Left lobe of liver (tissue), 2 donors: ENCODE data around the gene TGFBR1. TPM values are rescaled to one million over a fixed set of nuclear protein-coding genes. Genes with fewer than 3 reads are reported as not detected.

Experiments used
- ATAC-seq: fragments of 200-7000 bp; cut with Tn5 transposase; one replicate; pipeline ENCODE4 v1.9.1; 2020; ENCODE audit warnings: mild to moderate bottlenecking, moderate library complexity
- DNase-seq: peaks from one replicate; pipeline ENCODE4 v3.0.0-alpha.2; 2020; ENCODE audit warnings: low spot score
- total RNA-seq: library from RNA; stranded (reverse); gene quantifications from one replicate; pipeline ENCODE4 v1.2.1, GENCODE V29; 2021
- donor health status: DM: no; HTN: no; CAD: no; lungs with moderate emphysema.
- donor health status: DM: no; HTN: yes; CAD: no.

The TGFBR1 gene
- total RNA-seq, 1 donor from 2014 or later, result 13.5 TPM

DNA sequence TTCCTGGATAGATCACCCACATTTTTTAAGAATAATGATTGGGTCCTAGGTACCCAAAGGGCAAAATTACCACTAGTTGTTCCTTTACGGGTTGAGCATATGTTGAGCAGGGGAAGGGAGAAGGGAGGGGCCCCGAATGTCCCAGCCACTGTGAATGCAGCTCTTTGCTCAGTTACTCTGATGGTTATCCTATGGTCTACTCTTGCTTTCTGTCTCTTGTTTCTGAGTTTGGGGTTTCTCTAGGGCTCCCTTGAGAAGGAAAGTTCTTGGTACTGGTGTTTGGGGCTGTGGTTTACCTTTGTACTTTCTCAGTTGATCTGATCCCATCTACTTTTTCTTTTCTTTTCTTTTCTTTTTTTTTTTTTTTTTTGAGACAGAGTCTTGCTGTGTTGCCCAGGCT lies 61.2 kb downstream of the TGFBR1 start:
- ATAC-seq, result no peak
- DNase-seq, result no peak

DNA sequence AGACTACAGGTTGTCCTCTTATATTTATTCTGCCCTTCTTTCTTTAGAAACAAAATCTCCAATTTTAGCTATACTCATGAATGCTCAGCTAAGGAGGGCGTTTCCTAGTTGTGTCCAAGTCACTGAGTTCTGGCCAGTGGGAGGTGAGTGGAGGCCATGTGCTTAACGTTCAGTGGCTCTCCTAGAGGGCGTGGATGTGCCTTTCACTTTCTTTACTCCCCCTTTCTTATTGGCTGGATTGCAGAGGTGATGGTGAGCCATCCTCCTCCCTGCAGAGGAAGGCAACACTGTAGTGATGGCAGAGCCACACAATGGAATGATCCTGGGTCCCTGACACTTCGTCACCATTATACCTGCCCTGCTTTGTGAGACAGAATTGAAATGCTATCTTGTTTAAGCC lies 62.2 kb downstream of the TGFBR1 start:
- no peak for DNase-seq
- ATAC-seq, result no peak

DNA sequence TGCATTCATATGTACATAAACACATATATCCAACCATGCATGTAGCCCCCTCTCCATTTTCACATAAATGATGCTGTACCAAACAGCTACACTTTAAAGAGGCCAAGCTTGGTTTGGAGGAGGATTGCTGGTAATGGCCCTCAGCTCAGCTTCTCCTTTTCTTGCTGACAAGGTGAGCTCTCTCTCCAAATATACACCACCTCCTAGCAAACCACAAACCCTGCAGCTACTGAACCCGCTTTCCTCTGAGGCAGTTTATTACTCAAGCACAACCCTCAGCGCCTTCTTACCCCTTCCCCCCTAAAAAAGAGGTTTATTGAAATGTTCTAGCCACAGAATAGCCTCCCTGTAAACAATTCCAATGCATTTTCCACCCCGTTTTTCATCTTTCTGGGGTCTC lies 62.8 kb downstream of the TGFBR1 start:
- DNase-seq (no peak), ATAC-seq (no peak)

DNA sequence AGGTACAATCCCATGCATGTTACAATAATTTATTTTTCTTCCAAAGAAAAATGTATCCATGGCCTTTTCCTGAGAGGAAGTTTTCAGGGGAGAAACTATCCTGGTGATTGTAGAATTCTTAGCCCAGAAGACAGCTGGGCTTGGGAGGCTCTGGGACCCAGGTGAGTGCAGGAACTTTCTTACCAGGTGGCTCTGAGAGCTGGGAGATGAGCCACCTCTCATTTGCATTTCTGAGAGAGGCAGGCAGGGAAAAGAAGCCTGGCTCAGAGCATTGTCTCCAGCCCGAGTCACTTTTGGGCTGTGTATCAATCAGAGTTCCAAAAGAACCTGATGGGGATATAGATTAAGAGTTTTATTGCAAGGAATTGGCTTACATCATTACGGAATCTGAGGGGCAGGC lies 64.2 kb downstream of the TGFBR1 start:
- no peak for DNase-seq
- no peak for ATAC-seq

DNA sequence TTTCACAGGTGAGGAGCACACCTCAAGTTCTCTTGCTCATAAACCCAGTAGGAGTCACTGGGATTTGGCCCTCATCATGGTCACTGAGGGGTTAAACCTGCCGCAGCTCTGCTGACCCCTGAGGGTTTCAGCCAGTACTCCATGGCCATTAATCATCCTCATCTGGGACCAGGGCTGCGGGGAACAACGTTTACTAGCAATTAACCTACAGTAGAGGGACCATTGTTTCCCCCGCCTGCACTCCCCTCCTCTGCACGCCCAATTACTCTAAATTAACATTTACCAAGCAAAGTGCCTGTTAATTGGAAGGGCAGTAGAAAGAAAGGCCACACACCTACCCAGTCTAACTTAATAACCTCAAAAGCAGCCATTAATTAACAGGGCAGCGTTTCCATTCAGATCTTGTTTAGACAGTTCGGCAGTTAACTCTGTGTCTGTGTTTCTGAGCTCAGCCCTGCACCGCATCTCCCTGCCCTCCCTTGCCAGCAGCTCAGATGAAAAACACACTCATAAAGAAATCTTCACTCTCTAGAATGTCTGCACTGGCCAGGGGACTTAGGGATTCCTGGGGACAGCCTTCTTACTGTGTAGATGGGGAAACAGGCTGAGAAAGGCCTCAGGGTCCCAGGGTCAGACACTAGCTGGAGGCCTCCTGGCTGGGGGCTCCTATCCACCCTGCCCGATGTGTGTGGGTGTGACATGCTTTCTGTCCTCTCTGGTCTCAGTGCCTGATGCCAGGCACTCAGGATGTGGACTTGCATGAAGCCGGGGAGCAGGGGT lies 65.3 kb downstream of the TGFBR1 start:
- DNase-seq, result no peak
- no peak for ATAC-seq

DNA sequence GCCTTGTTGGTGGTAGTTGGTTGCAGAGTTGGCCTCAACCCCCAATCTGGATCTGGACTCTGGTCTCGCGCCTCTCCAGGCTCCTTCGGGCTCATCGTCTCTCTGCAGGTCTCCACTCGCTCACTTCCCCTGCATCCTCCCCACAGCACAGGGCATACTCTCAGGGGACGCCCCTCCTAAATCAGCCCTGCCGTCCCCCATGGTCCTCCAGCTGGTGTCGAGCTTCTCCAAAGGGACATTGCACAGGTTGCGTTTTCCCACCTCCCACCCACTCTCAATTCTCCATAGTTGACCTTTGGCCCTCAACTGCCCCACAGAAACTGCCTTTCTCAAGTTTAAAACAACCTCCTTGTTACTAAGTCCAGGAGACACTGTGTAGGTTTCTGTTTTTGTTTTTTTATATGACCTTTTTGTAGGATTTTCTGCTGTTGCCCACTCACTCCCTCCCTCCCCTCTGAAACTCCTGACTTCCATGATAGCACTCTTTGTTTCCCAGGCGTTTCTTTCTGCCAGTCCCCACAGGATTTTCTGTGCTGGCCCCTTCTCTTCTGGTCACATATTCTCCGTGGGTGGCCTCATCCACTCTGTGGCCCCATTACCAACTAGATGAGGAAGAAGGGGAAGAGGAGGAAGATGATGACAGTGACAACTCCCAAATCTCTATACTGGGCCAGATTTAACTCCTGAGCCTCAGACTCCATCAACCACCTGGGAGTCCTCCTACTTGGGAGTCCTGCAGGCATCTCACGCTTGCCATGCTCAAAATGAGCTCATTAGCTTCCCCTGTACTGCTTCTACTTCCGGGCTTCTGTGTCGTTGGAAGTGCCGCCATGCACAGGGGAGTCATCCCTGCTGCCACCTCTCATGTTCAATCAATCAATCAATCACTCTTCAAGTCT lies 66.6 kb downstream of the TGFBR1 start:
- ATAC-seq (no peak), DNase-seq (no peak)

DNA sequence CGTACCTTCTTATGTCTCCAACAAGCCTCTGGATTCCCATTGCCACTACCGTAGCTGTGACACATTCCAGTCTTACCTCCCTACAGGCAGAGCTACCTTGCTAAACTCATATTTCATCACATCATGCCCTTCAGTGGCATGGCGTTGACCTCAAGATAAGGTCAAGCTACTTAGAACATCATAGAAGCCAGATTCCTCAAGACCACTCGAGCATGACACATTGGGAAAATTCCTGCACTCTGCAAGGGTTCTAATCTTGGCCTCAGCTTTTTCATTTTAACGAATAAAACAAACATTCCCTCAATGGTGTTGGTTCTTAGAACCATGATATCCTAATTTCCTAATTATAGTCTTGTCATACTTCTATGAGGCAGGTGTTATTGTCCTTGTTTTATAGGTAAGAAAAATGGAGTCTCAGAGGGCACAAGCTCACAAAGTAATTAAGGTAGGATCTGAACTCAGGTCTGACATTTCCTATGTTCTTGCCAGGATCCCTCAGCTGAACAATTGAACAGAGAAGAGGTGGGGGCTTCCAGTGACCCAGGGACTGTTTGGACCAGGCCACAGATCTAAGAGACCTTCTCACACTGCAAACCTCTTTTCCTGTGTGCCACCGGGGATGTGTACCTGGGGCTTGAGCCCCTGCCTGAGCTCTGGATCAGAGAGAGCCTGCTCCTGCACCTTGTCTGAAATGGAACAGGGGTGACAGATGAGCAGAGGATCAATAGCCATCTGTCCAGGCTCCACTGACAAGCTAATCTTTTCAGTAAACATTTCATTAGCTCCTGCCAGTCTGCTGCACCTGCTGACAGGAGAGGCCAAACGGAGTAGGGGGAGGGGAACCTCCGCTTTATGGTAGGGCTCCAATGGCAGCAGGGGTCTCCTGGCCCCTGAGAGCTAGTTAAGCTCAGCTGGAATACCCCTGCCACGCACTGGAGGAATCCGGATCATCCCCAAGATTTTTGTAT lies 67.5 kb downstream of the TGFBR1 start:
- no peak for DNase-seq
- no peak for ATAC-seq

DNA sequence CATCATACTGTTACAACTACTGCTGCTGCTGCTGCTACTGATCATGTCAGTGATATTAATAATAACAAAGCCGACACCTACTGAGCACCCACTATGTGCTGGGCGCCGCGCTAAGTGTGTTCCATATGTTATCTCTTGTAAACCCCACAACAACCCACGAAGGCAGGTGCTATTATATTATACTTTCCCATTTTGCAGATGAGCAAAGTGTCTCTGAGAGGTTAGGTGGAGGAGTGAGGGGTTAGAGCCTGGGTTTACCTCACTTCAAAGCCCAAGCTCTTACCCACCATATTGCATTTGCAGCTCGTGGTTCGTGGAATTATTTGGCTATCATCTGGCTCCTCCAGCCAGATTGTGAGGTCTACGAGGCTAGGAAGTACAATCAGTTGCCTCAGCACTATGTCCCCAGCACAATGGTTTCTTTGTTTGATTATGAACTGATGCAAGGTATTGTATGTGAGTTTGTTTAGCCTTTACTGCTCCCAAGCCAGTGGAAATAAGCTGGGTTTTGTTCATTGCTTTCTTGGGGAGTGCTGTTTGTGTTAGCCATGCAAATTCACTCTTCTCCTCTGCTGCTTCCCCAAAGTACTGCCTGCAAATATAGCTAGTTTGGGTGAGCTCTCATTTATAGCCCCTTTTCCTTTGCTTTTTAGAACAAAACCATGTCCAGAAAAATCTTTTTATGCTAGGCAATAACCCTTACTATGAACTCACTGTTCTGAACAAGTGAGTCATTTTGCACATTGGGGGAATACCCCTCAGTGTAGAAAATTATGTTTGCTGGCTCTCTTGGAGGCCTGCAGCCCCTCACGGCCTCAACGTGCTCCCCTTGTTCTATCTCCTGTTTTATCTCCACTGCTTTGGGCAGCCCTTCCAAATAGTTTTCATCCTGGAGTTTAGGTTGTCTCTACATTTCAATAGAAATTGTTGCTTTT lies 68.9 kb downstream of the TGFBR1 start:
- DNase-seq (no peak), ATAC-seq (no peak)

DNA sequence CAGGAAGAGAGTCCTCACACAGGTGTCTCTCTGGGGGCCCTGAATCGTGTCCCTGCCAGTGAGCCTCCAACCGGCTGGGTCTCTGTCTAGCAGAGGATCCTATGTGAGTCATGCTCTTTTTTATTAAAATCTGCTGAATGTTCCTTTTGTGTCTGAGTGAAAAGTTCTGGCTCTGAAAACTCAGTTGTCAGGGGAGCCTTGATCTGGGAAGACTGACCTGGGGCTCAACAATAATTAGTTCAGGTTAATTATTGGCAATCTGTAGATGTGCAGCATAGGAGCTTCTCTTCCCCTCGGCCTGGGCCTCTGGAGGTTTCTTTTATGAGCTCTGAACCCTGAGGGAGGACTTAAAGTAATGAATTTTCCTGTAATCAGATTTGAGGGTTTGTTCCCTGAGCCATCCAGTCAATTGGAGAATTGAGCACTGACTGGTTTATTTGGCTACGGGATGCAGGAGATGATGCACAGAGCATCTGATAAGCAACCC lies 71.7 kb downstream of the TGFBR1 start:
- no peak for DNase-seq
- ATAC-seq, result no peak

DNA sequence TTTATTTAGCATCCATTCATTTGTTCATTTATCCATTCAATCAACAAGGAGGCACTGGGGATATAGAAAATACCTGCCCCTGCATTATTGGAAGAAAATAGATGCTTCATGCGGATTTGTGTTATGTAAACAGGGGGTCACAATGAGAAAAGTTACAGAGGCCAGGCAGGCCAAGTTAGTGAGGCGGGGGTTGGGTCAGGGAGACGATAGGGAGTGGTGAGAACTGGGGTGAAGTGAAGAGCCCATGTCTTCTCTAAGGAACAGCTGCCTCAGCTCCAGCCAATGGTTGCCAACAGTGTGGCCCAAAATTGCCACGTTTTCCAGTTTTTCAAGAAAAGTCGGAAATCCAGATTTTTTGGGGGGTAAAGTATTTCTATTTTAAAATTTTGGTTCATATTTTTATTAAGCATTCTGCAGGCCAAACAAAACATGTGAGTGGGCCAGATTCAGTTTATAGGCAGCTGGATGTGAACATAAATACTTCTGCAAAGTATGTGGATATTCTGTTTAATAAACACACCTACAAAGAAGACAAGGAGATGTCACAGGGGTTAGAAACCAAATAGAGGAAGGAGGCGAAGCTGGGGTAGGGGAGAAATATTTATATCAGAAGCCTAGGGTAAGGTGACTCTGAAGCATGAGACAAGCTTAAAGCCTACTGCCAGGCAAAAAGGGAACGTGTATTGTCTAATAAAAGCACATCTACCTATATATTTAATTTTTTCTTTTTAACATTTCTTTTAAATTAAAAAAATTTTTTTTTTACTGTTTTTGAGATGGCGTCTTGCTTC lies 72.9 kb downstream of the TGFBR1 start:
- DNase-seq, result no peak
- no peak for ATAC-seq

DNA sequence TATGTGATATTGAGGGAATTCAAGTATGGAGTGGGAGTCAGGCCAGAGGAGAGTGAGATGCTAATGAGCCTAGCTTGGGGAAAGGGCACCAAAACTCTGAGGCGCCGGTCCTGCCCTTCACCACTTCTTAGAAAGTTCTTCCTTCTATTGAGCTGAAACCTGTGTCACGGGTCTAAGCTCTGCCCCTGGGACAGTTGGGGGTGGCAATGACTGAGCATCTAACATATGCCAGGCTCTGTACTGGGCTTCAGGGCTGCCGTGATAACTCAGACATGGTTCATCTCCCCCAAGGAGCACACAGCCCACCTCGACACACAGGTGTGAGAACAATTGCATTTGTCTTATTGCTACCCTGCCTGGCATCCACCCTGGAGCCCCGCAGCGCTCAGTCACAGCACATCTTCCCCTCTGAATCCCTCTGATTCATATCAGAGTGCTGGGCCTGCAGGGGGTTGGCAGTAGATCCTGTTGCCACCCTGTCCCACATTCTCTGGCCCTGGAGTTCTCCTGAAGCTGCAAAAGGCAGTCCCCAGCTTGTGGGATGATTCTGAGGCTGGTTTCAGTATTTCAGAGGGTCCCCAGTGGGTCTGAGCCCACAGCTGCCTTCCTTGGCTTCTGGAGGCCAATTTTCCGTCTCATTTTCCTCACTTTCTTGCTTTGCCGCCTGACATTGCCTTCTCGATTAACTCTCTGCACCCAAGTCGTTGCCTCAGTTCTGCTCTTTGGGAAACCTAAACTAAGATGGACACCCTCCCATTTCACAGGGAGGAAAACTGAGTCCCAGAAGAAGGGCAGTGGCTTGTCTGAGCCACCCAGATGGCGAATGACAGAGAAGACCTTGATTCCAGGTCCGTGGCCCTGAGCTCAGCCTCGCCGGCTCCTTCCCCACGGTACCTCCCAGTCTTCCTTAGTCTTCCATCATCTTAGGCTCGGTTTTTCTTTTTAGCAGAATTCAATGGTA lies 74.3 kb downstream of the TGFBR1 start:
- DNase-seq (no peak), ATAC-seq (no peak)

DNA sequence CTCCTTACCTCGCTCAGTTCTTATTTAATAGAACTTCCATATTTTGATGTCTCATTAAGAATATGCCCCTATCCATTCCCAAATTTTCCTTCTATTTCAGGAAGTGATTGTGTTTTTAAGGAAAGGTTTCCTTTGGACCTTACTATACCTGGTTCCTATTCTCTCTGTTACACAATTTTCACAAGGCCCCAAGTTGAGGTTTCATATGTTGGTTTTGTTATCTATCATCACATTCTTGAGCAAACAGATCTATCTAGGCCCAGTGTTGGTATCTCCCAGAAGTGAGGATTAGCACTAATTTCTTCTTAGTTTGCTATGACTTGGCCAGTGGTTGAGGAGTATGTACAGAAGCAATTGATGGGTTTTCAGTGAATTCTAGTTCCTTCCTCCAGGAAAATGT lies 75.3 kb downstream of the TGFBR1 start:
- DNase-seq (no peak), ATAC-seq (no peak)

DNA sequence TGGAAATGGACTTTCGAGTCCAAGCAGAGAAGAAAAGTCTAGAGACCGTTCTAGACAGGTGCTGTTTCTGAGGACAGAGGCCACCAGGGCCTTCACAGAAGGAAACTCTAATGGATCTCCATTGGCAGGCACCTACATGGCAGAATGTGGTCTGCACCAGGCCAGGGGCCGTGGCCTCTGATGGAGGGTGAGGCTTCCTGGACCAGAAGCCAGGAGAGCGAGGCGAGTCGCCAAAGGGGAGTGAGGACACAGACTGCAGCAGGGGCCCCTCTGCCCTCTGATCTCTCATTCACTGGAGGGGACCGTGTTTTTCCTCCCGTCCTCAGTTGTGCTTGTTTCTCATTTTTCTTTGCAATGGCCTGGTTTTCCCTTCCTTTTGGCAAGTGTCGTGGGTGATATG lies 75.7 kb downstream of the TGFBR1 start:
- ATAC-seq, result no peak
- DNase-seq, result no peak

DNA sequence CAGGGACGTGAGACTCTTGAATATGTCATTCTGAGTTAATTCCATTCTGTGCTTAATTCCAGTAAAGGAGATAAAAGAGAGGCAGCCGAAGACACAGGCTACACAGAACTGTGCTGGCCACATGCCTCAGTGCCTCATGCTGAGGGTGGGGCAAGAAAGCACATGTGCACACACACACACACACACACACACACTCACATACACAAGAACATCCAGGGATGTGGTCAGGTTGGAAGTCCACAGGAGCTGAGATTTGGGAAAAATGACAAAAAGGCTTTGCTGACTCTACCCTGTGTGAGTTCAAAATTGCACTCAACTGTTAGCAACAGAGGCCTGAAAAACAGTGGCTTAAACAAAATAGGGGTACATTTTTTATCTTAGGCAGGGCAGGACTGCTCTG lies 76.3 kb downstream of the TGFBR1 start:
- no peak for ATAC-seq
- no peak for DNase-seq

DNA sequence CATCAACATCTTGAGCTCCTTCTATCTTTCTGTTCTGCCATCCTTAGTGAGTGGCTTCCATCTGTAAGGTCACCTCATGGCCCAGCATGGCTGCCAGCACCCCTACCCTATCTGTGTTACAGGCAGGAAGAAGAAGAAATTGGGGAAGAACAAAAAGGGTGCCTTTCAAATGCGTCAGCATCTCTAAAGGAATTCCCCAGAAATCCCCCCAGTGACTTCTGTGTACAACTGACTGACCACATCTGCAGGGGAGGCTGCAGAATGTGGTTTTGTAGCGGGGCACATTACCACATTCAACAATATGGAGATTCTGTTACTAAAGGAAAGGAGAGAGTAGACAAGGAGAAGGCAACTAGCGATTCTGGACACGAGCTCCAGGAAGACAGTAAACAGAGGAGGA lies 76.7 kb downstream of the TGFBR1 start:
- no peak for DNase-seq
- no peak for ATAC-seq

DNA sequence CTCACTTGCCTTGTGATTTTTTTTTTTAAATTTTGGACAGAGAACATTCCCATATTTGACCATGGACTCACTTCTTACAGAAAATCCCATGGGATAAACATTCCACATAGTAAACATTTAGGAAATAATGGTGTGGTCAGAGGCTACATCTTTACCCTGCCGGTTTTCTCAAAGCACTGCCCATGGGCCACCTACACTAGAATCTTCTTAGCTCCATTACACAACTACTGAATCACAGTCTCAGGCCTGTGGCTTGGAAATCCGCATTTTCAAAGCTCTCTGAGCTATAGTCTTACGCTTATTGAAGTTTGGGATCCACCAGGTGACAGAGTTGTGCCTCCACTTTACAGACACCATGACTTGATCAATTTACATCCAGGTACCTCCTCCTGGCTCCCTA lies 77.4 kb downstream of the TGFBR1 start:
- ATAC-seq (no peak), DNase-seq (no peak)

DNA sequence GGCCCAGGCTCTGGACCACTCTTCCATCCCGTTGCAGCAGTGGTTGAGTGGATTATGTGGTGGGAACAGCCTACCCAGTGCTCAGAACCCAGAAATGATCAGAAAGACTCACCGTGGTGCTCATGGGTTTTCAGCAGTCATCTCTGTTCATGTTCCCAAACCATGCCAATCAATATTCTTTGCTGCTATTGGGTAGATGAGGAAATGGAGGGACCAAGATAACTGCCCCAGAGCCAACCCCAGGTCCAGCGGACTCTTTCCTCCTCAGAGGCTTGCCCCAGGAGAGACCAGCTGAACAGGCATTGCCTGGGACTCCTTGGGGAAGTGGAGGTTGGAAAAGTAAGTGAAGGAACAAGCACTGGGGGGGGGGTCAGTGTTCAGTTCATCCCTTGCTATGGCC lies 78.7 kb downstream of the TGFBR1 start:
- no peak for ATAC-seq

DNA sequence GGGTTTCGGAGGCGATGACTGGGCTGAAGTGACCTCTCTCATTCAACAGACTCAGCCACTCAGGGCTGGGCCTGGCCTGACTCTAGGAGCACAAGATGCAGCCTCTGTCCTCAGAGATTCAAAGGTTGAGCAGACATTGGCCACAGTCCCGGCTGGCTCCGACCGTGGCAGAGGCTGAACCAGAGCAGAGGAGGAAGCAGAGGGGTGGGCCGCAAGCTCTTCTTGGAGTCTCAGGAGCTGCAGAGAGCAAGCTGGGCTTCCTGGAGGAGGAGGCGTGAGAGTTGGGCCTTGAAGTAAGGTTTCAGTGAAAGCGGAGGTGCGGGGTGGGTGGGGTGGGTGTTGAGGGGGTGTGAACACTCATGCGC lies 79.2 kb downstream of the TGFBR1 start:
- DNase-seq (peak; percentile 57), ATAC-seq (peak; percentile 76)

More for the DNA sequence above, 78.7 kb downstream of the TGFBR1 start:
- no peak for DNase-seq
